ENCODE data around the gene PHF21B. TPM values are rescaled to one million over a fixed set of nuclear protein-coding genes. Genes with fewer than 3 reads are reported as not detected.

PHF21B gene
- total RNA-seq, 1 experiment from 2014 or later, result 4.5 TPM

DNA sequence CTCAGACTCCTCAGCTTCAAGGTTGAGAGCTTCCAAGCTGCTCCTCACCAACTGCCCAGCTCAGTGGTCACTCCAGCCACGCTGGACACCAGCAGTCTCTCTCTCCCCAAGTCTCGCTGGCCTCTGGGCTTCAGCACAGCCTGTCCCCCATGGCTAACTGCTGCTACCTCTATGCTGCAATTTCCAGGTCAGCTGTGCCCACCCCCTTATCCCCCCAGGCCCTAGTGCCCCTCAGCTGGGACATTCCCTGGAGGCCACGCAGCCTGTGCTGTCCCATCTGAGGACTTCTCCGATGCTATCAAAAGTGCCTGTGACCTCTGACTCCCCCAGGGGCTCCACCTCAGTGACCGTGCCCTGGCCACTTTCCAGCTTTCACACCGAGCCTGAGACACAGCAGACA lies 37.5 kb upstream of the PHF21B start:
- POLR2A ChIA-PET, result no interaction called here
- no peak overlapping the region for H3K4me3 ChIP-seq (ENCODE audit: low read depth in 2 of 2, low read length in 2 of 2)
- no peak for ATAC-seq
- DNase-seq (ENCODE audit: low read depth, low spot score), result no peak
- H3K4me1 ChIP-seq (ENCODE audit: control insufficient read depth, insufficient read depth, low read length), result no peaks in the 10 kb centered on the region
- H3K27ac ChIP-seq (ENCODE audit: low read length), result no peak overlapping the region
- no TSS peak for BruUV-seq (replicated peaks)
- CTCF ChIA-PET, result no interaction called here
- in situ Hi-C loops (cut with HindIII; ENCODE audit: low pct_unique_long_range_greater_than_20kb, low sequenced_read_pairs), result no loop called here
- no peak for TF ChIP-seq TCF7L2 (IDR thresholded peaks at IDR 0.05; ENCODE audit: low read depth, low read length)
- TF ChIP-seq, protein P1, sequence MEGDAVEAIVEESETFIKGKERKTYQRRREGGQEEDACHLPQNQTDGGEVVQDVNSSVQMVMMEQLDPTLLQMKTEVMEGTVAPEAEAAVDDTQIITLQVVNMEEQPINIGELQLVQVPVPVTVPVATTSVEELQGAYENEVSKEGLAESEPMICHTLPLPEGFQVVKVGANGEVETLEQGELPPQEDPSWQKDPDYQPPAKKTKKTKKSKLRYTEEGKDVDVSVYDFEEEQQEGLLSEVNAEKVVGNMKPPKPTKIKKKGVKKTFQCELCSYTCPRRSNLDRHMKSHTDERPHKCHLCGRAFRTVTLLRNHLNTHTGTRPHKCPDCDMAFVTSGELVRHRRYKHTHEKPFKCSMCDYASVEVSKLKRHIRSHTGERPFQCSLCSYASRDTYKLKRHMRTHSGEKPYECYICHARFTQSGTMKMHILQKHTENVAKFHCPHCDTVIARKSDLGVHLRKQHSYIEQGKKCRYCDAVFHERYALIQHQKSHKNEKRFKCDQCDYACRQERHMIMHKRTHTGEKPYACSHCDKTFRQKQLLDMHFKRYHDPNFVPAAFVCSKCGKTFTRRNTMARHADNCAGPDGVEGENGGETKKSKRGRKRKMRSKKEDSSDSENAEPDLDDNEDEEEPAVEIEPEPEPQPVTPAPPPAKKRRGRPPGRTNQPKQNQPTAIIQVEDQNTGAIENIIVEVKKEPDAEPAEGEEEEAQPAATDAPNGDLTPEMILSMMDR (IDR thresholded peaks at IDR 0.05), result no peak
- TF ChIP-seq POLR2AphosphoS5 (IDR thresholded peaks at IDR 0.05; ENCODE audit: low read depth, low read length), result no peak
- no peak for TF ChIP-seq SIN3A (IDR thresholded peaks at IDR 0.05; ENCODE audit: borderline replicate concordance, insufficient read depth, low read depth, low read length)
- H3K9me3 ChIP-seq (ENCODE audit: control insufficient read depth, insufficient read depth, low read depth, low read length), result no peaks in the 10 kb centered on the region
- no peaks in the 10 kb centered on the region for H3K36me3 ChIP-seq (ENCODE audit: control insufficient read depth, insufficient read depth, low read length)
- intact Hi-C loops (cut with micrococcal nuclease; ENCODE audit: unreplicated experiment), result no loop called here
- peaks cover 5% of the 10 kb centered on the region for H3K27me3 ChIP-seq (ENCODE audit: control insufficient read depth, insufficient read depth, low read length)

- ChIA-PET POLR2A (no interaction called here), CTCF (no interaction called here)
- Histone ChIP-seq H3K4me3 (ENCODE audit: low read depth in 2 of 2, low read length in 2 of 2) (no peak overlapping the region), H3K9me3 (ENCODE audit: control insufficient read depth, insufficient read depth, low read depth, low read length) (no peaks in the 10 kb centered on the region), H3K36me3 (ENCODE audit: control insufficient read depth, insufficient read depth, low read length) (no peaks in the 10 kb centered on the region), H3K27me3 (ENCODE audit: control insufficient read depth, insufficient read depth, low read length) (peaks cover 5% of the 10 kb centered on the region), H3K4me1 (ENCODE audit: control insufficient read depth, insufficient read depth, low read length) (no peaks in the 10 kb centered on the region), H3K27ac (ENCODE audit: low read length) (no peak overlapping the region)
- DNase-seq (ENCODE audit: low read depth, low spot score), result no peak
- intact Hi-C loops (cut with micrococcal nuclease; ENCODE audit: unreplicated experiment), result no loop called here
- BruUV-seq (replicated peaks), result no TSS peak
- TF ChIP-seq TCF7L2 (IDR thresholded peaks at IDR 0.05; ENCODE audit: low read depth, low read length) (no peak), POLR2AphosphoS5 (IDR thresholded peaks at IDR 0.05; ENCODE audit: low read depth, low read length) (no peak), REST (IDR thresholded peaks at IDR 0.05; ENCODE audit: insufficient read depth in 1 of 2, low read depth in 2 of 2, low read length in 1 of 2) (no peak), SIN3A (IDR thresholded peaks at IDR 0.05; ENCODE audit: borderline replicate concordance, insufficient read depth, low read depth, low read length) (no peak)
- TF ChIP-seq, protein P1 (IDR thresholded peaks at IDR 0.05), result no peak
- in situ Hi-C loops (cut with HindIII; ENCODE audit: low pct_unique_long_range_greater_than_20kb, low sequenced_read_pairs), result no loop called here
- no peak for ATAC-seq
These were observed 35.4 kb upstream of the PHF21B start for GRCh38 chr22:45045208-45045607.
